Medulla oblongata (tissue), 1 donor: ENCODE measurements around the gene WNK2.

Experiments
- DNase-seq: peaks from one replicate; pipeline ENCODE4 v3.0.0-alpha.2; 2015; ENCODE audit errors: extremely low spot score

Gene WNK2

GRCh38 chr9:93185266-93186214 is 1.6 kb downstream of the WNK2 start:
- DNase-seq, result no peak

- DNase-seq, result no peak
Measured at GRCh38 chr9:93186215-93186945, 2.4 kb downstream of the WNK2 start.

- no peak for DNase-seq
Measured at GRCh38 chr9:93187047-93187446, 3.1 kb downstream of the WNK2 start.

GRCh38 chr9:93187574-93187973 is 3.6 kb downstream of the WNK2 start:
- DNase-seq, result no peak

- no peak for DNase-seq
Measured at GRCh38 chr9:93188426-93189368, 4.8 kb downstream of the WNK2 start.

- DNase-seq, result no peak
Measured at GRCh38 chr9:93189369-93190132, 5.6 kb downstream of the WNK2 start.

GRCh38 chr9:93190133-93190525 is 6.2 kb downstream of the WNK2 start:
- DNase-seq, result no peak

- DNase-seq, result no peak
Measured at GRCh38 chr9:93190656-93191353, 6.9 kb downstream of the WNK2 start.

GRCh38 chr9:93191354-93191660 is 7.4 kb downstream of the WNK2 start:
- DNase-seq, result no peak

- DNase-seq, result no peak
Measured at GRCh38 chr9:93192721-93193387, 8.9 kb downstream of the WNK2 start.

- DNase-seq, result no peak
Measured at GRCh38 chr9:93193388-93194220, 9.7 kb downstream of the WNK2 start.

GRCh38 chr9:93194221-93194625 is 10.3 kb downstream of the WNK2 start:
- no peak for DNase-seq

- no peak for DNase-seq
Measured at GRCh38 chr9:93194641-93195040, 10.7 kb downstream of the WNK2 start.

GRCh38 chr9:93196096-93197055 is 12.4 kb downstream of the WNK2 start:
- DNase-seq, result no peak

- no peak for DNase-seq
Measured at GRCh38 chr9:93197670-93198069, 13.7 kb downstream of the WNK2 start.

GRCh38 chr9:93198117-93198837 is 14.3 kb downstream of the WNK2 start:
- no peak for DNase-seq
